ENCODE data around the gene DMXL2. TPM values are rescaled to one million over a fixed set of nuclear protein-coding genes. Genes with fewer than 3 reads are reported as not detected.
"Not testable (repeated sequence)": the region's sequence is repeated elsewhere in the genome, so short reads cannot be mapped to it uniquely, and the experiment has no call there.

The DMXL2 gene
- polyA plus RNA-seq, 4 donors = 47.3 to 95.7 (median 55.9) TPM

- no peak for DNase-seq (ENCODE audit: low read depth in 4 of 4, low spot score in 3 of 4)
These were observed 891 bp upstream of the DMXL2 start for GRCh38 chr15:51623386-51623938.

DNA sequence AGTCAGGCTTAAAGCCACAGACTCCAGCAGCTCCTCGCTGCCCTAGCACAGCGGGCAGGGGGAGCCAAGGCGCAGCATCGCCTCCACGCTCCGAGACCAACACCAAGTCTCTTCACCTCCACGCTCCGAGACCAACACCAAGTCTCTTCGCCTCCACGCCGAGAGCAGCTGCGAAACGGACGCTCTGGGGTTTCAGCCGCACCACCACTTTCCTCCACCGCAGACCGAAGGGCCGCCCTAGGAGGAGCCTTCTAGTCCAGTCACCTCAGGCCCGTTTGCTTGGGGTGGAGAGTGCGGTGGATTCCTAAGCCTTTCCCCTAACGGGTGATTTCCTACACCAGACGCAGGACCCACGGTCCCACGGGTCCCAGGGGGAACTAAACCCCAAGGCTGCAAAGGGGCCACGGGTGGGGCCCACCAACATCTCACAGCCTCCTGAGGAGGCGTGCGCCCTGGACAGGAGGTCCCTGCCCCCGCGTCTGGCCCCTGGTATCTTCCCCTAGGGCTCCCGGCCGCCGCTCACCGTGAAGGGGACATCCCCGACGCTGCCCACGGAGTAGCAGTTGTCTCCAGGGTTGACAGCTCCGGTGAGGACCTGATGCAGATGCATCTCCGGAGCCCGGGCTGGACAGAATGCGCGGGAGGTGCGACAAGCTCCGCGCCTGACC lies 501 bp downstream of the DMXL2 start:
- DNase-seq (ENCODE audit: low read depth in 4 of 4, low spot score in 3 of 4) = peak in 3 of 4 donors; percentile 22 to 38 (median 29)

DNA sequence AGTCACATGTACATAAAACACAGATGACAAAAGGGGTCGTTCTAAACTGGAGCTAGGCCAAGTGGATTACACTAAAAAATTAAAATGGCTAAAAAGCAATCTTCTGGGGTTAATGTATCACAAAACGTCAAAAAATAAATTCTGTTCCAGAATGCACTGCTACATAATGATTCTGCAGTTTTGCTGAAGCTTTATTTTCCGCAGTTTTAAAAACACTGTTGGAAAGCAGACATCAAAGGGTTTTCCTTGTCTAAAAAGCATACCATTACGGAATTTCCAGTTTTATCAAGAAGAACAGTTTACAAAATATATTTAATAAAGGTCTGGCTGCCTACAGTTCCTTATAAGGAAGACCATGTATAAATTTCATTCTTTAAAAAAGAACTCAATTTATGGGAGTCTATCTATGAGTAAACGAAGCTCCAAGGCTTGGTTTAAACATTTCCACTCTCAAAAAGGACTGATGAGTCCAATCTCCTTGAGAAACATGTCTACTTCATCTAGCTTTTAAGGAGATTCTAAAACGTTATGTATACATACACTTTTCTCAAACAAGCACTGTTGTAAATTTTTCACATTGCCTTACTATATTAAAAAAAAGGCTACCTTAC lies 1.3 kb downstream of the DMXL2 start:
- DNase-seq (ENCODE audit: low read depth in 4 of 4, low spot score in 3 of 4) = no peak

GRCh38 chr15:51620641-51621040 lies 1.9 kb downstream of the DMXL2 start:
- DNase-seq (ENCODE audit: low read depth in 4 of 4, low spot score in 3 of 4) = no peak

GRCh38 chr15:51620122-51620521 lies 2.4 kb downstream of the DMXL2 start:
- DNase-seq (ENCODE audit: low read depth in 4 of 4, low spot score in 3 of 4) = no peak

- DNase-seq (ENCODE audit: low read depth in 4 of 4, low spot score in 3 of 4) = no peak
These were observed 3.1 kb downstream of the DMXL2 start for GRCh38 chr15:51619331-51620035.

- DNase-seq (ENCODE audit: low read depth in 4 of 4, low spot score in 3 of 4) = no peak
These were observed 4.7 kb downstream of the DMXL2 start for GRCh38 chr15:51617886-51618285.

GRCh38 chr15:51613951-51614350 lies 8.6 kb downstream of the DMXL2 start:
- no peak for DNase-seq (ENCODE audit: low read depth in 4 of 4, low spot score in 3 of 4)

- DNase-seq (ENCODE audit: low read depth in 4 of 4, low spot score in 3 of 4) = not testable (repeated sequence)
These were observed 9.9 kb downstream of the DMXL2 start for GRCh38 chr15:51612669-51613068.

DNA sequence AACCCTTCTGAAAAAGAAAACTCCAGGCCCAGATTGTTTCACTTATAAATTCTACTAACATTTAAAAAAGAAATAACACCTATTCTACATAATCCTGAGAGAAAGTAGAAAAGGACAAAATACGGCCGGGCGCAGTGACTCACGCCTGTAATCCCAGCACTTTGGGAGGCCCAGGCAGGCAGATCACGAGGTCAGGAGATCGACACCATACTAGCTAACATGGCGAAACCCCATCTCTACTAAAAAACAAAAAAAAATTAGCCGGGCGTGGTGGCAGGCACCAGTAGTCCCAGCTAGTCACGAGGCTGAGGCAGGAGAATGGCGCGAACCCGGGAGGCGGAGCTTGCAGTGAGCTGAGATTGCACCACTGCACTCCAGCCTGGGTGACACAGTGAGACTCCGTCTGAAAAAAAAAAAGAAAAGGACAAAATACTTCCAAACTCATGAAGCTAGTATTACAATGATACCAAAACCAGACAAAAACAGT lies 19.1 kb downstream of the DMXL2 start:
- not testable (repeated sequence) for DNase-seq (ENCODE audit: low read depth in 4 of 4, low spot score in 3 of 4)

- DNase-seq (ENCODE audit: low read depth in 4 of 4, low spot score in 3 of 4) = no peak
These were observed 19.6 kb downstream of the DMXL2 start for GRCh38 chr15:51603002-51603401.

DNA sequence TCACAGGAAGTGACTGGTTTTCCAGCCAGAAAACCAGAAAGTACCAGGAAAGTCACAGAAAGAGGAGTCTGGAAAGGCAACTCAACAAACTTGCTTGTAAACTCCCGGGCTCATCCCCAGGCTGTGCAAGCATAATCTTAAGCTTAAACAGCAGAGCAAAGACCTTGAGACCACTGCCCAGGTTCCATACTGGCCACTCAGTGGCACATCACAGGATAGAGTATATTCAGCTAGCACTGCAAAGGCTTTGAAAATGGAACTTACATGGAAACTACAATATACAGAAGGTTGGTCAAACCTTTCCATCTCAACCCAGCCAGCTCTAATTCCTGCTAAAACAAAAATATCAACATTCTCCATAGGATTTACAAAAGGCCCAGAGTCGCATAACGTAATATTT lies 20.1 kb downstream of the DMXL2 start:
- no peak for DNase-seq (ENCODE audit: low read depth in 4 of 4, low spot score in 3 of 4)

GRCh38 chr15:51601801-51602200 lies 20.8 kb downstream of the DMXL2 start:
- DNase-seq (ENCODE audit: low read depth in 4 of 4, low spot score in 3 of 4) = no peak

DNA sequence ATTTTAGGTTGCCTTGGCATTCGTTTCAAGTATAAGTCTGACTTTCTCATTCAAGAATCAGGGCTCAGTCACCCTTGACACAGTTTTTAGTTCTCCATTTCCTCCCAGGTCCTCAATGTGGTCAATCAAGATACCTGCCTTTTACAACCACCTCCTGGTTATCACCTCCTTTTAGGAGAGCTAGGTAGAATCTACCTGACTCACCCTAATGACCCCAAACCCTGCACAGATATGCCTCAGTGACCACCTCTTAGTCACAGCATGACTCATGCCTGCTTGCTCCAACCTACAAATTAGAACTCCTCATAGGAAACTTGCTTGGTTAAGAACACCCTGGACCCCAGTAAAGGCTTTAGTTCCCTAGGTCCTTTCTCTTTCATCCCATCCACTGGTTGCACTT lies 22.5 kb downstream of the DMXL2 start:
- no peak for DNase-seq (ENCODE audit: low read depth in 4 of 4, low spot score in 3 of 4)

- no peak for DNase-seq (ENCODE audit: low read depth in 4 of 4, low spot score in 3 of 4)
These were observed 32.5 kb downstream of the DMXL2 start for GRCh38 chr15:51589881-51590568.

GRCh38 chr15:51588966-51589365 lies 33.6 kb downstream of the DMXL2 start:
- DNase-seq (ENCODE audit: low read depth in 4 of 4, low spot score in 3 of 4) = no peak

DNA sequence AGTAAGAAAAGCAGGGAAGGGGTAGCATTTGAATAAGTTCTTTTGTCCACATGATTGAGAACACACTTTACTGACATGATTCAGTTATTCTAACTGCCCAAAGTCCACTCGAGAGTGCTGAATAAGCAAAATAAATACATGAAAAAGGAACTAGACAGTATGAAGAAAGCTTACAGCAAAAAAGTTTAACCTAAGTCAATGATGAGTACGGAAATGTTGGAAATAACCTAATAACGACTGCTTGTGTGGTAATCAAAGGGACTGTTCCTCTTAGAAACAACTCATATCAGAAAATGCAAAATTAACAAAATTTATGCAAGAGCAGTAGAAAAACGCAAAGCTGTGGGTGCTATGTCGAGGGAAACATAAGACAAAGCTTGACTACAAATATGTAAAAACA lies 36.6 kb downstream of the DMXL2 start:
- no peak for DNase-seq (ENCODE audit: low read depth in 4 of 4, low spot score in 3 of 4)

- no peak for DNase-seq (ENCODE audit: low read depth in 4 of 4, low spot score in 3 of 4)
These were observed 41.6 kb downstream of the DMXL2 start for GRCh38 chr15:51580982-51581381.

DNA sequence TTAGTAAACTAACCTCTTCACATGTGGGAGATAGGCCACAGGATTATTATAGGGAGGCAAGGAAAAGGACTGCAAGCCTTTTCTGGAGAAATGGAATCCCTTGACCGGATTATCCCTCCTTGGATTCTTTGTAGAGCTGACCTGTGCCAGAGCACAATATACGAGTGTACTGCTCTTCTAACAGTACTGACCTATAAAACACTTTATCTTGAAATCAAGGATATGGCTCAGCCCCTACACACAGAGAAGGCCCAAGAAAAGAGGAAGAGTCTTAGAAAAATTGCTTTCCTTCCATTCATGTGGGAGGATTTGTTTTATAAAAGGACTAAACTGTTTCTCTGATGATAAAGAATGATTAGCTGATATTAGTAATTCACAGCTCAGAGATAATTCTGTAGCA lies 42.2 kb downstream of the DMXL2 start:
- no peak for DNase-seq (ENCODE audit: low read depth in 4 of 4, low spot score in 3 of 4)

- no peak for DNase-seq (ENCODE audit: low read depth in 4 of 4, low spot score in 3 of 4)
These were observed 43.6 kb downstream of the DMXL2 start for GRCh38 chr15:51579012-51579411.

All from left renal pelvis (tissue), 4 donors.